Left renal pelvis (tissue), 4 donors: ENCODE measurements around the gene CDRT15. TPM values are rescaled to one million over a fixed set of nuclear protein-coding genes. Genes with fewer than 3 reads are reported as not detected.
"Not testable (repeated sequence)": the region's sequence is repeated elsewhere in the genome, so short reads cannot be mapped to it uniquely, and the experiment has no call there.

Source experiments
- DNase-seq, 4 donors: peaks; one replicate each; pipeline ENCODE4 v3.0.0-alpha.2; 2013; ENCODE audit warnings: low read depth in 4 of 4, low spot score in 3 of 4
- polyA plus RNA-seq, 4 donors: library from polyadenylated mRNA; unstranded; fragments of 120-200 nt; gene quantifications; one replicate each; pipeline ENCODE4 v1.2.1, GENCODE V29; 2013; ENCODE audit not compliant: insufficient read length in 4 of 4

CDRT15 gene
- polyA plus RNA-seq, 4 donors, result 0.40 to 0.76 (median 0.55) TPM

- DNase-seq, result not testable (repeated sequence)
Measured at GRCh38 chr17:14190774-14191173, 45.9 kb downstream of the CDRT15 start.

- DNase-seq, result not testable (repeated sequence)
Measured at GRCh38 chr17:14186443-14186842, 50.2 kb downstream of the CDRT15 start.

Other genes with a start within 250 kb of the CDRT15 start
- 10 to 100 TPM; 11.9 to 17.7 (median 16.4) TPM for gene COX10, start 167.4 kb downstream of the CDRT15 start, polyA plus RNA-seq
- 10 to 100 TPM in 3 of 4 donors, under 1 TPM in 1; 0.91 to 29.7 (median 28.2) TPM for gene HS3ST3B1, start 64.2 kb upstream of the CDRT15 start, polyA plus RNA-seq